ENCODE measurements around the gene PKNOX2.

GRCh38 chr11:125292100-125292499, 127.5 kb downstream of the PKNOX2 start:
- TF ChIP-seq POLR2A (IDR thresholded peaks at IDR 0.05) (no peak), CTCF (IDR thresholded peaks at IDR 0.05) (no peak)

All from esophagus squamous epithelium (tissue), 4 donors.